ENCODE measurements around the gene PAPPA. TPM values are rescaled to one million over a fixed set of nuclear protein-coding genes. Genes with fewer than 3 reads are reported as not detected.

PAPPA gene
- total RNA-seq, 3 donors from 2014 or later (not counting 1 experiment from before 2014, with no cell fraction given): not detected

- Mint-ChIP-seq H3K9me3 (peaks cover 0 to 4% of the 10 kb centered on the region in 2 donors), H3K27me3 (ENCODE audit: low read depth in 2 of 2) (no peaks in the 10 kb centered on the region), H3K4me1 (no peaks in the 10 kb centered on the region), H3K4me3 (no peak overlapping the region), H3K27ac (no peak overlapping the region), H3K36me3 (no peaks in the 10 kb centered on the region)
- DNase-seq (no peak), ATAC-seq (no peak)
- no peak for TF ChIP-seq CTCF (IDR thresholded peaks at IDR 0.05)
- Histone ChIP-seq H3K9me3 (ENCODE audit: control insufficient read depth, insufficient read depth, low read length) (no peaks in the 10 kb centered on the region), H3K27me3 (ENCODE audit: control insufficient read depth, insufficient read depth, low read length) (no peaks in the 10 kb centered on the region), H3K36me3 (ENCODE audit: control insufficient read depth, insufficient read depth, low read length) (no peaks in the 10 kb centered on the region), H3K4me3 (ENCODE audit: low read length) (no peak overlapping the region), H3K27ac (ENCODE audit: low read length) (no peak overlapping the region), H3K4me1 (ENCODE audit: control insufficient read depth, insufficient read depth, low read length) (no peaks in the 10 kb centered on the region)
- WGBS (ENCODE audit: insufficient coverage): 86% methylated on average over 3 of the region's 3 CpGs
- intact Hi-C loops (cut with micrococcal nuclease): no loop called here
These were observed 135.1 kb downstream of the PAPPA start for GRCh38 chr9:116288658-116289057.

GRCh38 chr9:116297346-116297745, 143.8 kb downstream of the PAPPA start:
- H3K36me3 Mint-ChIP-seq: no peaks in the 10 kb centered on the region

GRCh38 chr9:116298249-116298648, 144.7 kb downstream of the PAPPA start:
- no peaks in the 10 kb centered on the region for H3K36me3 Mint-ChIP-seq
- intact Hi-C loops (cut with micrococcal nuclease): no loop called here
- Histone ChIP-seq H3K9me3 (ENCODE audit: control insufficient read depth, insufficient read depth, low read length) (no peaks in the 10 kb centered on the region), H3K36me3 (ENCODE audit: control insufficient read depth, insufficient read depth, low read length) (no peaks in the 10 kb centered on the region), H3K4me1 (ENCODE audit: control insufficient read depth, insufficient read depth, low read length) (no peaks in the 10 kb centered on the region), H3K27me3 (ENCODE audit: control insufficient read depth, insufficient read depth, low read length) (no peaks in the 10 kb centered on the region), H3K27ac (ENCODE audit: low read length) (no peak overlapping the region), H3K4me3 (ENCODE audit: low read length) (no peak overlapping the region)
- WGBS (ENCODE audit: insufficient coverage): 55% methylated on average over 2 of the region's 3 CpGs
- no peaks in the 10 kb centered on the region for H3K27me3 Mint-ChIP-seq (ENCODE audit: low read depth in 2 of 2)
- TF ChIP-seq CTCF (IDR thresholded peaks at IDR 0.05): no peak
- H3K4me1 Mint-ChIP-seq: no peaks in the 10 kb centered on the region
- DNase-seq (no peak), ATAC-seq (no peak)
- H3K27ac Mint-ChIP-seq: no peak overlapping the region
- peaks cover 3 to 5% of the 10 kb centered on the region in 2 donors for H3K9me3 Mint-ChIP-seq
- no peak overlapping the region for H3K4me3 Mint-ChIP-seq

More at GRCh38 chr9:116297346-116297745, 143.8 kb downstream of the PAPPA start:
- peaks cover 3 to 5% of the 10 kb centered on the region in 2 donors for H3K9me3 Mint-ChIP-seq
- no peak overlapping the region for H3K27ac ChIP-seq (ENCODE audit: low read length)
- no peak overlapping the region for H3K27ac Mint-ChIP-seq
- ATAC-seq (no peak), DNase-seq (no peak)
- H3K27me3 ChIP-seq (ENCODE audit: control insufficient read depth, insufficient read depth, low read length): no peaks in the 10 kb centered on the region
- intact Hi-C loops (cut with micrococcal nuclease): no loop called here
- no peaks in the 10 kb centered on the region for H3K4me1 Mint-ChIP-seq
- WGBS (ENCODE audit: insufficient coverage): 63% methylated on average over 2 of the region's 2 CpGs
- no peak overlapping the region for H3K4me3 Mint-ChIP-seq
- no peaks in the 10 kb centered on the region for H3K27me3 Mint-ChIP-seq (ENCODE audit: low read depth in 2 of 2)
- no peak for TF ChIP-seq CTCF (IDR thresholded peaks at IDR 0.05)
- H3K4me1 ChIP-seq (ENCODE audit: control insufficient read depth, insufficient read depth, low read length): no peaks in the 10 kb centered on the region
- H3K9me3 ChIP-seq (ENCODE audit: control insufficient read depth, insufficient read depth, low read length): no peaks in the 10 kb centered on the region
- no peaks in the 10 kb centered on the region for H3K36me3 ChIP-seq (ENCODE audit: control insufficient read depth, insufficient read depth, low read length)
- H3K4me3 ChIP-seq (ENCODE audit: low read length): no peak overlapping the region

- peaks cover 5% of the 10 kb centered on the region in 2 donors for H3K9me3 Mint-ChIP-seq
- H3K36me3 Mint-ChIP-seq: no peaks in the 10 kb centered on the region
- 59% methylated on average over 4 of the region's 6 CpGs for WGBS (ENCODE audit: insufficient coverage)
- no peaks in the 10 kb centered on the region for H3K27me3 Mint-ChIP-seq (ENCODE audit: low read depth in 2 of 2)
- DNase-seq: no peak
- Histone ChIP-seq H3K27ac (ENCODE audit: low read length) (no peak overlapping the region), H3K36me3 (ENCODE audit: control insufficient read depth, insufficient read depth, low read length) (no peaks in the 10 kb centered on the region), H3K27me3 (ENCODE audit: control insufficient read depth, insufficient read depth, low read length) (no peaks in the 10 kb centered on the region), H3K4me3 (ENCODE audit: low read length) (no peak overlapping the region), H3K4me1 (ENCODE audit: control insufficient read depth, insufficient read depth, low read length) (no peaks in the 10 kb centered on the region), H3K9me3 (ENCODE audit: control insufficient read depth, insufficient read depth, low read length) (no peaks in the 10 kb centered on the region)
- H3K4me3 Mint-ChIP-seq: no peak overlapping the region
- no peaks in the 10 kb centered on the region for H3K4me1 Mint-ChIP-seq
- intact Hi-C loops (cut with micrococcal nuclease): no loop called here
- no peak for TF ChIP-seq CTCF (IDR thresholded peaks at IDR 0.05)
- H3K27ac Mint-ChIP-seq: no peak overlapping the region
- ATAC-seq: no peak
These were observed 145.3 kb downstream of the PAPPA start for GRCh38 chr9:116298878-116299391.
